ENCODE data around the gene ARMC5. TPM values are rescaled to one million over a fixed set of nuclear protein-coding genes. Genes with fewer than 3 reads are reported as not detected.

Gene ARMC5
- total and polyA plus RNA-seq, 9 of the 15 experiments (the other 6 are each of a cell fraction or from before 2014, with no cell fraction given): 0.11 to 13.5 (median 2.1) TPM

- FAIRE-seq: no peak
- in situ Hi-C loops (cut with MboI): no loop called here
These were observed 7.1 kb downstream of the ARMC5 start for GRCh38 chr16:31466381-31466841.

GRCh38 chr16:31467151-31467773 lies 8.0 kb downstream of the ARMC5 start:
- Histone ChIP-seq H3K4me2 (ENCODE audit: insufficient read depth, low read length) (no peak overlapping the region), H3K4me1 (replicated peaks in 1 of 2; ENCODE audit: control insufficient read depth in 2 of 2, insufficient read depth in 2 of 2, low read length in 2 of 2) (peaks cover 0 to 24% of the 10 kb centered on the region in 2 experiments; a peak in 1 of 5 replicates), H3K27me3 (ENCODE audit: control insufficient read depth in 2 of 2, insufficient read depth in 2 of 2, low read length in 2 of 2) (no peaks in the 10 kb centered on the region), H3K27ac (ENCODE audit: extremely low read depth, low read depth, low read length) (no peak overlapping the region), H2AFZ (ENCODE audit: low read depth, low read length) (no peak overlapping the region), H3K9ac (ENCODE audit: insufficient read depth in 1 of 2, low read depth in 2 of 2, low read length in 2 of 2) (0 out of 4 replicates have a peak overlapping the region, but pooled peaks of 1 of the 2 experiments have one; percentile 36), H4K20me1 (replicated peaks; ENCODE audit: control insufficient read depth, insufficient read depth, low read length) (no peaks in the 10 kb centered on the region), H3K36me3 (ENCODE audit: control insufficient read depth, insufficient read depth, low read length) (peaks cover 39% of the 10 kb centered on the region; the same call in 2 of the 3 replicates), H3K9me1 (ENCODE audit: control insufficient read depth, insufficient read depth, low read length) (no peaks in the 10 kb centered on the region), H3K9me3 (replicated peaks; ENCODE audit: control insufficient read depth, insufficient read depth, low read depth, low read length) (no peaks in the 10 kb centered on the region), H3K79me2 (ENCODE audit: control insufficient read depth, insufficient read depth, low read length) (no peaks in the 10 kb centered on the region), H3K4me3 (no peak overlapping the region)
- DNase-seq (ENCODE audit: extremely low read depth in 1 of 4, low spot score in 3 of 4): peak in 1 of 4 experiments; percentile 5
- no peak; the same call in 2 of the 3 replicates for ATAC-seq
- BruUV-seq (replicated peaks): no TSS peak
- in situ Hi-C loops (cut with MboI) (no loop called here), intact Hi-C loops (cut with micrococcal nuclease) (no loop called here)
- ChIA-PET POLR2A (interaction anchor here (0.6 kb wide), 1 partner anchor 344 kb away, joined by 3 read pairs; no protein-coding TSS in a partner anchor), CTCF (ENCODE audit: low intra/inter-chr PET ratio) (no interaction called here)
- FAIRE-seq: peak; percentile 70
- WGBS (ENCODE audit: insufficient coverage, low coverage, missing lambda C conversion rate): 61% methylated on average over 5 of the region's 5 CpGs
- TF ChIP-seq CHD7 (IDR thresholded peaks at IDR 0.05; ENCODE audit: low read depth, low read length) (no peak), ZEB2 (IDR thresholded peaks at IDR 0.05) (no peak)

More at GRCh38 chr16:31466381-31466841, 7.1 kb downstream of the ARMC5 start:
- H3K27ac ChIP-seq (ENCODE audit: extremely low read depth, low read depth, low read length): no peak overlapping the region
- H3K4me1 ChIP-seq (replicated peaks in 1 of 2; ENCODE audit: control insufficient read depth in 2 of 2, insufficient read depth in 2 of 2, low read length in 2 of 2): peaks cover 0 to 21% of the 10 kb centered on the region in 2 experiments; a peak in 1 of 5 replicates
- CTCF ChIA-PET (ENCODE audit: low intra/inter-chr PET ratio): no interaction called here
- no peak overlapping the region for H3K4me2 ChIP-seq (ENCODE audit: insufficient read depth, low read length)
- BruUV-seq (replicated peaks): no TSS peak
- peak in 1 of 4 experiments; percentile 4 for DNase-seq (ENCODE audit: extremely low read depth in 1 of 4, low spot score in 3 of 4)
- intact Hi-C loops (cut with micrococcal nuclease): no loop called here
- TF ChIP-seq RBFOX2 (IDR thresholded peaks at IDR 0.05; ENCODE audit: low read depth, low read length) (peak; percentile 42), NEUROD1 (IDR thresholded peaks at IDR 0.05; ENCODE audit: borderline replicate concordance, low read depth, low read length, partially characterized antibody) (no peak)
- WGBS (ENCODE audit: insufficient coverage, low coverage, missing lambda C conversion rate): 88% methylated on average over 8 of the region's 18 CpGs
- no peaks in the 10 kb centered on the region for H3K27me3 ChIP-seq (ENCODE audit: control insufficient read depth in 2 of 2, insufficient read depth in 2 of 2, low read length in 2 of 2)
- H3K9ac ChIP-seq (ENCODE audit: insufficient read depth in 1 of 2, low read depth in 2 of 2, low read length in 2 of 2): 0 out of 4 replicates have a peak overlapping the region, but pooled peaks of 1 of the 2 experiments have one; percentile 35
- no peak overlapping the region for H2AFZ ChIP-seq (ENCODE audit: low read depth, low read length)
- no peaks in the 10 kb centered on the region for H3K9me3 ChIP-seq (replicated peaks; ENCODE audit: control insufficient read depth, insufficient read depth, low read depth, low read length)
- ATAC-seq: no peak
- no peaks in the 10 kb centered on the region for H4K20me1 ChIP-seq (replicated peaks; ENCODE audit: control insufficient read depth, insufficient read depth, low read length)
- POLR2A ChIA-PET: no interaction called here
- no peak overlapping the region for H3K4me3 ChIP-seq
- H3K9me1 ChIP-seq (ENCODE audit: control insufficient read depth, insufficient read depth, low read length): no peaks in the 10 kb centered on the region
- H3K36me3 ChIP-seq (ENCODE audit: control insufficient read depth, insufficient read depth, low read length): peaks cover 45% of the 10 kb centered on the region; the same call in 2 of the 3 replicates
- H3K79me2 ChIP-seq (ENCODE audit: control insufficient read depth, insufficient read depth, low read length): no peaks in the 10 kb centered on the region
